Right atrium auricular region (tissue), 2 donors: ENCODE results near the gene SORBS1. TPM values are rescaled to one million over a fixed set of nuclear protein-coding genes. Genes with fewer than 3 reads are reported as not detected.

Experiments used
- DNase-seq: peaks from one replicate; pipeline ENCODE4 v3.0.0-alpha.2; 2019; ENCODE audit warnings: low spot score
- H3K27ac ChIP-seq, 2 donors: fragments of 200-600 bp; sonication (generic); 1 replicate in 1 of 2; 2 replicates in 1 of 2; pipeline ENCODE4 v1.5.1; 2016 to 2019
- H3K27me3 ChIP-seq, 2 donors: fragments of 200-600 bp; sonication (generic); one replicate each; pipeline versions ENCODE4 v1.5.1 to v1.6.0; 2017 to 2019
- H3K36me3 ChIP-seq: fragments of 200-600 bp; sonication (generic); one replicate; pipeline ENCODE4 v1.5.1; 2016
- H3K4me1 ChIP-seq, 2 donors: fragments of 200-600 bp; sonication (generic); one replicate each; pipeline versions ENCODE4 v1.5.1 to v1.6.0; 2017 to 2019
- H3K4me3 ChIP-seq, 2 donors: fragments of 200-600 bp; sonication (generic); 1 replicate in 1 of 2; 2 replicates in 1 of 2; pipeline ENCODE4 v1.5.1; 2017 to 2019; ENCODE audit warnings: mild to moderate bottlenecking in 1 of 2, moderate library complexity in 1 of 2
- H3K9me3 ChIP-seq, 2 donors: fragments of 200-600 bp; sonication (generic); one replicate each; pipeline ENCODE4 v1.5.1; 2019
- total RNA-seq, 2 donors: library from RNA; depleted of rRNA; stranded (reverse); fragments of >200 nt; gene quantifications; one replicate each; pipeline ENCODE4 v1.1.0, GENCODE V29; 2016
- TF ChIP-seq, protein P1 (sequence below), 2 donors: fragments of 200-600 bp; sonication (generic); IDR thresholded peaks; one replicate each; pipeline ENCODE4 v1.5.1; 2019; ENCODE audit warnings: antibody characterized with exemption in 2 of 2

SORBS1 gene
- total RNA-seq, 2 donors from 2014 or later, result 742 to 815 TPM

DNA sequence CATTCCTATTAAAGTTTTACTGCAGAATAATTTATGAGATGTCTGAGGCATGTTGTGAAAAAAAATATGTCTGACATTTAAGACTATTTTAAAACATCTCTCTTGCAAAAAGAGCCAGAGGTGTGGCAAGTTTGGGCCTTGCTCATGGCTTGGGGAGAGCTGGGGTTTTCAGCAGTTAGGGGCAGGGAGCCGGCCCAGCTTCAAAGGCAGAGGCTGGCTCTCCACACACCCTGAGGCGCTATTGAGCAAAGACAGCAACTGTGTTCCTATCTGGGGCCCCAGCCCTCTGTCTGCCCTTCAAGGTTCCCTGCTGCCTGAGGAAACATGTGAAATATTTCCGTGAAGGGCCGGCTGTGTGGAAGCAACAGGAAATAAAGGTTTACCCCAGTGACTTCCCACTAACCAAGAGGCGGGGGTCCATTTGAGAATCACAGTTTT, 94.0 kb downstream of the SORBS1 start:
- no peak overlapping the region for H3K4me3 ChIP-seq
- no peaks in the 10 kb centered on the region for H3K27me3 ChIP-seq
- no peaks in the 10 kb centered on the region for H3K9me3 ChIP-seq
- TF ChIP-seq, protein P1, sequence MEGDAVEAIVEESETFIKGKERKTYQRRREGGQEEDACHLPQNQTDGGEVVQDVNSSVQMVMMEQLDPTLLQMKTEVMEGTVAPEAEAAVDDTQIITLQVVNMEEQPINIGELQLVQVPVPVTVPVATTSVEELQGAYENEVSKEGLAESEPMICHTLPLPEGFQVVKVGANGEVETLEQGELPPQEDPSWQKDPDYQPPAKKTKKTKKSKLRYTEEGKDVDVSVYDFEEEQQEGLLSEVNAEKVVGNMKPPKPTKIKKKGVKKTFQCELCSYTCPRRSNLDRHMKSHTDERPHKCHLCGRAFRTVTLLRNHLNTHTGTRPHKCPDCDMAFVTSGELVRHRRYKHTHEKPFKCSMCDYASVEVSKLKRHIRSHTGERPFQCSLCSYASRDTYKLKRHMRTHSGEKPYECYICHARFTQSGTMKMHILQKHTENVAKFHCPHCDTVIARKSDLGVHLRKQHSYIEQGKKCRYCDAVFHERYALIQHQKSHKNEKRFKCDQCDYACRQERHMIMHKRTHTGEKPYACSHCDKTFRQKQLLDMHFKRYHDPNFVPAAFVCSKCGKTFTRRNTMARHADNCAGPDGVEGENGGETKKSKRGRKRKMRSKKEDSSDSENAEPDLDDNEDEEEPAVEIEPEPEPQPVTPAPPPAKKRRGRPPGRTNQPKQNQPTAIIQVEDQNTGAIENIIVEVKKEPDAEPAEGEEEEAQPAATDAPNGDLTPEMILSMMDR (IDR thresholded peaks at IDR 0.05), result no peak
- H3K4me1 ChIP-seq, result peaks cover 0 to 76% of the 10 kb centered on the region in 2 donors
- H3K36me3 ChIP-seq, result no peaks in the 10 kb centered on the region
- peak overlapping the region; percentile 90 to 99 for H3K27ac ChIP-seq
- DNase-seq, result peak; percentile 80

DNA sequence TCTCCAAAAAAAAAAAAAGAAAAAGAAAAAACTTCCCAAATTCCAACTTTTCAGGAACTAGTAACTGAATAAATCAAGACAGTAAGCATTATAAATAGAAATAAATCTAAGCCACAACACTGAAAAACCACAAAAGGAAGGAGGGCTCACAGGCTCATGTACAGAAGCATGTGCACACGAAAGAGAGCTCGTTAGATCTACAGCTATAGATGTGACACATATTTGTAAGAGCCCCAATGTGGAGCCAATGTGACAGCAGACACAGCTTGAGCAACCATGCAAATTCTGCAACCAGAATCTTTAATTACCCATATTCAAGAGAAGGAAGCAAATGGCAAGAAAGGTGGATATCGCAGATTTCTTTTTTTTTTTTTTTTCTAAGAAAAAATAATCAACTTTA, 94.7 kb downstream of the SORBS1 start:
- Histone ChIP-seq H3K27me3 (no peaks in the 10 kb centered on the region), H3K4me3 (no peak overlapping the region), H3K9me3 (no peaks in the 10 kb centered on the region), H3K4me1 (peaks cover 0 to 79% of the 10 kb centered on the region in 2 donors), H3K36me3 (no peaks in the 10 kb centered on the region), H3K27ac (peak overlapping the region; percentile 90 to 99)
- TF ChIP-seq, protein P1 (IDR thresholded peaks at IDR 0.05), result no peak
- no peak for DNase-seq

DNA sequence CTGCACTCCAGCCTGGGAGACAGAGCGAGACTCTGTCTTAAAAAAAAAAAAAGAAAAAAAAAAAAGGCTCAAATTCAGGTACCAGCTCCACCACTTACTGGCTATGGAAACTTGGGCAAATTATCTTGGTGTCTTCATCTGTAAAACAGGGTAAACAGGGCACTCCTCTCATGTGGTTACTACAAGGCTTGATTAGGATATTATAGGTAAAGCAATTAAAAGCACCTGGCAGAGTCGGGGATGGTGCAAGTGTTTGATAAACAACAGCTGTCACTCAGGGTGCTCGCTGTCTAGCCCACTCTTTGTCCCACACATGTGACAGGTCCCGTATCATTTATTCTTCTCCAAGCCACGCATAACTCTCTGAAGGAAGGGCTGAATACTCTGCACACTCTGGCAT, 96.9 kb downstream of the SORBS1 start:
- H3K36me3 ChIP-seq, result no peaks in the 10 kb centered on the region
- H3K4me1 ChIP-seq, result peaks cover 0 to 72% of the 10 kb centered on the region in 2 donors
- TF ChIP-seq, protein P1 (IDR thresholded peaks at IDR 0.05), result no peak
- no peak overlapping the region for H3K4me3 ChIP-seq
- H3K27ac ChIP-seq, result peak overlapping the region; percentile 90 to 99
- no peaks in the 10 kb centered on the region for H3K27me3 ChIP-seq
- DNase-seq, result no peak
- H3K9me3 ChIP-seq, result no peaks in the 10 kb centered on the region

DNA sequence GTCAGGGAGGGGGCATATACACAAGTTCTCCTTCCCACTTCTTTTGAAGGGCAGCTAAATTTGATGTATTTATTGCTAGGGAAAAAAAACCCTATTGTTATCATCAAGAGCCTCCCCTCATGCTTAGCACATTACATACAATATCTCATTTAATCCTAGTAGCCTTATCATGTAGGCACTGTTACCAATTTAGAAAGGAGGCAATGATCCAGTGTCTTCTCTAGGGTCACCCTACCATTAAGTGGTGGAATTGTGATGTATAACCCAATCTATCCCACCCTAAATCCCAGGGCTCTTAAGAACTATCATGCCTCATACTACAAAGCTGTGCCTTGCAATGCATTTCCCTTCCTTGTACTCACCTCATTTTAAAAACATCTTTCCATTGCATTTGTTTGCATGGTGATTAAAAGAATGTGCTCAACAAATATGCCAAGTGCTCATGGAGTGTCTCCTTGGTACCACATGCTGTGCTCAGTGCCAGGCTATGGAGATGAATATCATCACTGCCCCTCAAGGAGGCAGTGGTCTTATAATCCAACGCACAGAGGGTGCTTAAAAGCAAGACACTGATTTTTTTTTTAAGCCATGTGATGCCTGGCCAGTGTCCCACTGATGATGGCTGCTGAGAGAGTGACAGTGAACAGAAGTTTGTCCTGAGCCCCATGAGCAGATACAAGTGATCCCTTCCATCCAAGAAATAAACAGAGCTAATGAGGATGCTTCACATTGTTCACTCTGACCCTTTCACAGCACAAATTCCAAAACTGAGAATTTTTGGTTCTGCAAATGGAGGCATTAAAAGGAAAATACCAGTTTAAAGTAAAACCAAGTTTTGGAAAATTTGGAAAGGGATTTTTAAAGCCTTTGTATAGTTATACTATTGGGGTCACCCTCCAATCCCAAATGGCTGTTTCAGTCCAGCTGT, 98.2 kb downstream of the SORBS1 start:
- H3K9me3 ChIP-seq, result no peaks in the 10 kb centered on the region
- no peak overlapping the region for H3K4me3 ChIP-seq
- H3K27ac ChIP-seq, result peak overlapping the region; percentile 90 to 99
- no peaks in the 10 kb centered on the region for H3K27me3 ChIP-seq
- DNase-seq, result no peak
- H3K4me1 ChIP-seq, result peaks cover 0 to 68% of the 10 kb centered on the region in 2 donors
- H3K36me3 ChIP-seq, result no peaks in the 10 kb centered on the region
- TF ChIP-seq, protein P1 (IDR thresholded peaks at IDR 0.05), result no peak

DNA sequence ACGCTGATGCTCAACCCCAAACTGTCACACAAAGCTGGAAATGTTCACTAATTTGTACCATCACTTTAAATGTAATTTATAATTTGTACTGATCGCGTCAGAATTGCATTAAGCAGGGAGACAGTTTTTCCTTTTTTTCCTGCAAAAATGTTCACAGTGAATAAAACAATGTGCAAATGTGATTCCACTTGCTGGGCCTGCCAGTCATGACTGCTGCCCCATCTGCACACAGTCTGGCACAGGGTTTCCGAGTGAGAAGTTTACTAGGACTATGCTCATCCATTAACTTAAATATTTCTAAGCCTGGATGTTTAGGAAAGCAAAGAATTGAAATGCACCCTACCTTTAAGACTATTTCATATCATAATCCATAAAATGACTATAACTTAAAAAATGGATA, 99.6 kb downstream of the SORBS1 start:
- Histone ChIP-seq H3K4me1 (peaks cover 0 to 70% of the 10 kb centered on the region in 2 donors), H3K27ac (peak overlapping the region; percentile 31 to 99), H3K9me3 (no peaks in the 10 kb centered on the region), H3K36me3 (no peaks in the 10 kb centered on the region), H3K27me3 (no peaks in the 10 kb centered on the region), H3K4me3 (no peak overlapping the region)
- TF ChIP-seq, protein P1 (IDR thresholded peaks at IDR 0.05), result no peak
- no peak for DNase-seq
